ENCODE results near the gene GRID1.

DNA sequence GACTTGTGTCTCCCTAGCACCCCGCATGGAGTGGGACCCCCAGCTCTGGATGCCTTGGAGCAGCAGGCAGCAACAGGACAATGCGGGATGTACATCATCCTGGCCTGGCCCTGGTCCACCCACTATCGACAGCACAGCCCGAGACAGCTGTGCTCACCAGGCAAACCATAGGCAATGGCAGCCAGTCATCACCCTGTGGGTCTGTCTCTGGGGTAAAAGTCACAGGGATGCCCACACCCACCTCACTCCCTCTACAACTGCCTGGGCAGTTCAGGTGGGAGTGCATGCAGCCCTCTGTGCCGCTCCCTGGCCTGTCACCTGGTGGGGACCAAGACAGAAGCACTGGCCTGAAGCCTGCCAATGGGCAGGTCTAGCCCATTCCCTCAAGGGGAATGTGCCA, 147.8 kb downstream of the GRID1 start:
- TF ChIP-seq POLR2A (IDR thresholded peaks at IDR 0.05; ENCODE audit: low read length) (no peak), GATA1 (IDR thresholded peaks at IDR 0.05; ENCODE audit: low read depth, low read length) (no peak)

All from erythroblast (primary cell).